Keratinocyte (primary cell): ENCODE data around the gene FAM136A. TPM values are rescaled to one million over a fixed set of nuclear protein-coding genes. Genes with fewer than 3 reads are reported as not detected.

Experiments used
- DNase-seq: peaks from one replicate; pipeline ENCODE4 v3.0.0-alpha.2; 2011; ENCODE audit warnings: low read depth, missing footprints, low spot score
- FAIRE-seq: peaks from 2 replicates; lab custom pipeline; 2011; peaks lifted over from hg19 to GRCh38; lab: Jason Lieb, UNC
- H2AFZ ChIP-seq: 2 replicates; pipeline ENCODE4 v1.6.0; 2012; ENCODE audit warnings: low read length, control low read depth, inconsistent platforms; ENCODE audit not compliant: control insufficient read depth
- H3K27ac ChIP-seq: 2 replicates; pipeline ENCODE4 v1.5.1; 2011; ENCODE audit warnings: low read length; ENCODE audit not compliant: control insufficient read depth, insufficient read depth
- H3K27me3 ChIP-seq: 3 replicates; pipeline ENCODE4 v1.6.0; 2011; ENCODE audit warnings: low read length; ENCODE audit not compliant: control insufficient read depth, insufficient read depth; ENCODE audit errors: extremely low read depth
- H3K36me3 ChIP-seq, 2 experiments: 2 replicates in 1 of 2; 3 replicates in 1 of 2; pipeline ENCODE4 v1.5.1; 2011; ENCODE audit warnings: low read length in 2 of 2, mild to moderate bottlenecking in 1 of 2; ENCODE audit not compliant: control insufficient read depth in 2 of 2, insufficient read depth in 2 of 2; ENCODE audit errors: extremely low read depth in 1 of 2
- H3K4me1 ChIP-seq: 3 replicates; pipeline ENCODE4 v1.5.1; 2011; ENCODE audit warnings: low read length; ENCODE audit not compliant: control insufficient read depth, insufficient read depth; ENCODE audit errors: extremely low read depth
- H3K4me2 ChIP-seq: 3 replicates; pipeline ENCODE4 v1.6.0; 2011; ENCODE audit warnings: low read depth, low read length; ENCODE audit not compliant: control insufficient read depth, insufficient read depth; ENCODE audit errors: extremely low read depth
- H3K4me3 ChIP-seq, 3 experiments: fragments of 200-600 bp in 1 of 3; sonication (generic) in 1 of 3; 2 replicates in 2 of 3; 3 replicates in 1 of 3; pipeline ENCODE4 v1.5.1; 2011 to 2016; ENCODE audit warnings: low read length in 3 of 3, mild to moderate bottlenecking in 3 of 3, control low read depth in 2 of 3, inconsistent platforms in 1 of 3, low read depth in 1 of 3, mixed read lengths in 1 of 3, mixed run types in 1 of 3, moderate library complexity in 1 of 3; ENCODE audit not compliant: control insufficient read depth in 2 of 3, insufficient read depth in 2 of 3; ENCODE audit errors: extremely low read depth in 1 of 3
- H3K79me2 ChIP-seq: 2 replicates; pipeline ENCODE4 v1.6.0; 2012; ENCODE audit warnings: low read length; ENCODE audit not compliant: control insufficient read depth, insufficient read depth
- H3K9ac ChIP-seq: 3 replicates; pipeline ENCODE4 v1.6.0; 2011; ENCODE audit warnings: low read length; ENCODE audit not compliant: control insufficient read depth, insufficient read depth; ENCODE audit errors: extremely low read depth
- H3K9me1 ChIP-seq: 3 replicates; pipeline ENCODE4 v1.6.0; 2011; ENCODE audit warnings: low read length; ENCODE audit not compliant: control insufficient read depth, insufficient read depth; ENCODE audit errors: extremely low read depth
- H3K9me3 ChIP-seq: 2 replicates; pipeline ENCODE4 v1.5.1; 2012; ENCODE audit warnings: low read depth, low read length; ENCODE audit not compliant: control insufficient read depth
- H4K20me1 ChIP-seq: 3 replicates; pipeline ENCODE4 v1.6.0; 2011; ENCODE audit warnings: low read length; ENCODE audit not compliant: control insufficient read depth, insufficient read depth; ENCODE audit errors: extremely low read depth
- EZH2 ChIP-seq: IDR thresholded peaks from one replicate; pipeline ENCODE4 v1.6.1; 2012; ENCODE audit warnings: inconsistent platforms, mild to moderate bottlenecking, low read length, moderate library complexity
- dilution Hi-C: fragments of 300-500 bp; cut with MboI; formaldehyde crosslinking; loops from one replicate; pipeline ENCODE4 v1.7.0; 2020; ENCODE audit warnings: low sequenced_read_pairs; ENCODE audit not compliant: extremely low pct_ligation_motif_present
- polyA plus RNA-seq, 5 experiments: library from polyadenylated mRNA; depleted of rRNA in 3 of 5; stranded (reverse) in 3 of 5; stranded (forward) in 1 of 5; unstranded in 1 of 5; fragments of >200 nt; gene quantifications; 1 replicate in 1 of 5; 2 replicates in 3 of 5; 3 replicates in 1 of 5; pipeline versions ENCODE4 v1.2.1 to v1.2.3, GENCODE V29; 2011 to 2012; ENCODE audit warnings: missing spikeins in 2 of 5, low read depth in 1 of 5, low replicate concordance in 1 of 5
- TF ChIP-seq, protein P1 (sequence below), 3 experiments: IDR thresholded peaks in 1 of 3; conservative IDR thresholded peaks in 1 of 3; optimal IDR thresholded peaks in 1 of 3; 2 replicates in 2 of 3; 3 replicates in 1 of 3; pipeline versions ENCODE3 to v1.5.1; 2011; ENCODE audit warnings: low read length in 3 of 3, mild to moderate bottlenecking in 3 of 3, moderate library complexity in 2 of 3, control low read depth in 1 of 3, inconsistent platforms in 1 of 3; ENCODE audit not compliant: insufficient read depth in 2 of 3; ENCODE audit errors: extremely low read depth in 1 of 3

Gene FAM136A
- polyA plus RNA-seq, 1 donor (not counting 4 experiments of a cell fraction or from before 2014, with no cell fraction given): 35.8 TPM

DNA sequence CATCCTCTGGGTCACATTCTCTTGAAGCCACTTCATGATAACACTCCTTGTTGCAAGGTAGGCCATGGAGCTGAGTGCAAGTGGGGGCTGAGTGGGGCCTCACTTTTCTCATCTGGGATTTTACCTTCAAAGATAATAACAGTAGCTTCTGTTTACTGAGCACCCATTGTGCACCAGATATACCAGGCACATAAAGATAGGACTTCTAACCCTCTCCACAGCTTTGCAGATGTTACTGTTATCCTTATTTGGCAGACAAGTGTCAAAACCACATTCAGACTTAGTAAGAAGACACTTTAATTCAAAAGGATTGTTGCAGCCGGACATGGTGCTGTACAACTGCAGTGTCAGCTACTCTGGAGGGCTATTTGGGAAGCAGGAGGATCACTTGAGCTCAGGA is 12.8 kb upstream of the FAM136A start:
- Histone ChIP-seq H3K27ac (no peak overlapping the region), H3K36me3 (no peaks in the 10 kb centered on the region), H3K79me2 (no peaks in the 10 kb centered on the region), H3K9me3 (no peaks in the 10 kb centered on the region), H3K9me1 (no peaks in the 10 kb centered on the region), H2AFZ (no peak overlapping the region), H3K27me3 (no peaks in the 10 kb centered on the region), H3K4me3 (no peak overlapping the region), H3K4me1 (no peaks in the 10 kb centered on the region), H3K9ac (no peak overlapping the region), H4K20me1 (no peaks in the 10 kb centered on the region), H3K4me2 (no peak overlapping the region)
- no peak for TF ChIP-seq EZH2
- TF ChIP-seq, protein P1, sequence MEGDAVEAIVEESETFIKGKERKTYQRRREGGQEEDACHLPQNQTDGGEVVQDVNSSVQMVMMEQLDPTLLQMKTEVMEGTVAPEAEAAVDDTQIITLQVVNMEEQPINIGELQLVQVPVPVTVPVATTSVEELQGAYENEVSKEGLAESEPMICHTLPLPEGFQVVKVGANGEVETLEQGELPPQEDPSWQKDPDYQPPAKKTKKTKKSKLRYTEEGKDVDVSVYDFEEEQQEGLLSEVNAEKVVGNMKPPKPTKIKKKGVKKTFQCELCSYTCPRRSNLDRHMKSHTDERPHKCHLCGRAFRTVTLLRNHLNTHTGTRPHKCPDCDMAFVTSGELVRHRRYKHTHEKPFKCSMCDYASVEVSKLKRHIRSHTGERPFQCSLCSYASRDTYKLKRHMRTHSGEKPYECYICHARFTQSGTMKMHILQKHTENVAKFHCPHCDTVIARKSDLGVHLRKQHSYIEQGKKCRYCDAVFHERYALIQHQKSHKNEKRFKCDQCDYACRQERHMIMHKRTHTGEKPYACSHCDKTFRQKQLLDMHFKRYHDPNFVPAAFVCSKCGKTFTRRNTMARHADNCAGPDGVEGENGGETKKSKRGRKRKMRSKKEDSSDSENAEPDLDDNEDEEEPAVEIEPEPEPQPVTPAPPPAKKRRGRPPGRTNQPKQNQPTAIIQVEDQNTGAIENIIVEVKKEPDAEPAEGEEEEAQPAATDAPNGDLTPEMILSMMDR (optimal IDR thresholded peaks at IDR 0.05 in 1 of 3, IDR thresholded peaks at IDR 0.05 in 1 of 3, conservative IDR thresholded peaks at IDR 0.05 in 1 of 3; ENCODE audit: extremely low read depth in 1 of 3, insufficient read depth in 2 of 3, low read length in 3 of 3): no peak
- FAIRE-seq: no peak
- no peak for DNase-seq
- dilution Hi-C loops: loop anchor here (25.0 kb wide), 2 partner anchors 323 to 473 kb away; partner anchors contain the start of gene FIGLA

DNA sequence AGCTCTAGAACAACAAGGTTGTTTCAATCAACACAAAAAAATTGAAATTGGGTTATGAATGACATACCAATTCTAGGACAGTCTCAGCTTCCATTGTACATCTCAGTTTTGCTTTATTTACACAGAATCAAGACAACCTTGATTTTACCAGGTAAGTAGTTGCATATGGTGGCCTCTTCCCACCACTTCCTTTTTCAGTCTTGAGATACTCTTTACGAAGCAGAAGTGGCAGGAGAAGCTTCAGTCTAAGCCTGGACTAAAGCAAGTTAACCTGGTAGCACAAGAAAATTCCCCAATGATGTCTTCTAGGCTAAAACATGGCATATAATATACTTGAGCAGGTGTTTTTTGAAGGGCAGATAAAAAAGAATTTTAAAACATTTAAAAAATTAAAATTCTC is 10.7 kb upstream of the FAM136A start:
- Histone ChIP-seq H4K20me1 (no peaks in the 10 kb centered on the region), H3K9me1 (no peaks in the 10 kb centered on the region), H3K4me2 (no peak overlapping the region), H3K9ac (no peak overlapping the region), H3K9me3 (no peaks in the 10 kb centered on the region), H3K27me3 (no peaks in the 10 kb centered on the region), H3K4me3 (no peak overlapping the region), H3K36me3 (no peaks in the 10 kb centered on the region), H3K4me1 (no peaks in the 10 kb centered on the region), H2AFZ (no peak overlapping the region), H3K27ac (no peak overlapping the region), H3K79me2 (no peaks in the 10 kb centered on the region)
- DNase-seq: no peak
- dilution Hi-C loops: loop anchor here (25.0 kb wide), 2 partner anchors 325 to 475 kb away; partner anchors contain the start of gene FIGLA
- no peak for FAIRE-seq
- TF ChIP-seq, protein P1 (optimal IDR thresholded peaks at IDR 0.05 in 1 of 3, IDR thresholded peaks at IDR 0.05 in 1 of 3, conservative IDR thresholded peaks at IDR 0.05 in 1 of 3; ENCODE audit: extremely low read depth in 1 of 3, insufficient read depth in 2 of 3, low read length in 3 of 3): no peak
- TF ChIP-seq EZH2: no peak
